Measurements from ENCODE around the gene OSBPL2.

The OSBPL2 gene

DNA sequence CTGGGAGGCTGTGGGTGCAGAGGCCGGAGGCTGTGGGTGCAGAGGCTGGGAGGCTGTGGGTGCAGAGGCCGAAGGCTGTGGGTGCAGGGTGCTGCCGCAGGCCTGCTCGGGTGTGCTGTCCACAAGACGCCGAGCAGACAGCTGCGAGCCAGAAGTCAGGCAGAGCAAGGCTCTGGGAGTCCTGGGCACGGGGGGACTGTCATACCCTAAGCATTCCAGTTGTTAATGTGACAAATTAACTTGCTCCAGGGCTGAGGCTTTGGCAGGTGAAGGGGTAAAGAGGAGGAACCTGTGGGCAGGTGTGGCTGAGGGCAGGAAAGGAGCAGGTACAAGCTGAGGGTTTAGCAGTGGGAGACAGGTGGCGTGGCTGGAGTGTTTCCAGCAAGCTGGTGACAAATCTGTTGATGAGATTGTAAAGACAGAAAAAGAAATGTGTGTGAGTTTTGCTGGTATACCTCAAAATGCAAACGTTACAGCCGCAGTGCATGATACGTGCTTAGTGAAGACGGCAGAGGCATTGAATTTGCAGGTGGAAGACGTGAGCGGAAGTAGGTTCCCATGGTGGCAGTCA, 50.3 kb downstream of the OSBPL2 start:
- Histone ChIP-seq H3K4me1 (ENCODE audit: low read depth, poor library complexity, severe bottlenecking) (no peaks in the 10 kb centered on the region), H3K4me3 (IDR thresholded peaks at IDR 0.05; ENCODE audit: insufficient read depth, low read depth, low read length) (no peak overlapping the region), H3K27me3 (ENCODE audit: insufficient read depth, low read depth) (no peaks in the 10 kb centered on the region), H3K9ac (no peak overlapping the region), H4K20me1 (ENCODE audit: insufficient read depth) (no peaks in the 10 kb centered on the region), H2AFZ (ENCODE audit: low read depth) (no peak overlapping the region), H3K4me2 (no peak overlapping the region), H3K36me3 (ENCODE audit: insufficient read depth) (no peaks in the 10 kb centered on the region), H3K79me2 (ENCODE audit: insufficient read depth, low read depth) (no peaks in the 10 kb centered on the region), H3K27ac (no peak overlapping the region)
- TF ChIP-seq, protein P1, sequence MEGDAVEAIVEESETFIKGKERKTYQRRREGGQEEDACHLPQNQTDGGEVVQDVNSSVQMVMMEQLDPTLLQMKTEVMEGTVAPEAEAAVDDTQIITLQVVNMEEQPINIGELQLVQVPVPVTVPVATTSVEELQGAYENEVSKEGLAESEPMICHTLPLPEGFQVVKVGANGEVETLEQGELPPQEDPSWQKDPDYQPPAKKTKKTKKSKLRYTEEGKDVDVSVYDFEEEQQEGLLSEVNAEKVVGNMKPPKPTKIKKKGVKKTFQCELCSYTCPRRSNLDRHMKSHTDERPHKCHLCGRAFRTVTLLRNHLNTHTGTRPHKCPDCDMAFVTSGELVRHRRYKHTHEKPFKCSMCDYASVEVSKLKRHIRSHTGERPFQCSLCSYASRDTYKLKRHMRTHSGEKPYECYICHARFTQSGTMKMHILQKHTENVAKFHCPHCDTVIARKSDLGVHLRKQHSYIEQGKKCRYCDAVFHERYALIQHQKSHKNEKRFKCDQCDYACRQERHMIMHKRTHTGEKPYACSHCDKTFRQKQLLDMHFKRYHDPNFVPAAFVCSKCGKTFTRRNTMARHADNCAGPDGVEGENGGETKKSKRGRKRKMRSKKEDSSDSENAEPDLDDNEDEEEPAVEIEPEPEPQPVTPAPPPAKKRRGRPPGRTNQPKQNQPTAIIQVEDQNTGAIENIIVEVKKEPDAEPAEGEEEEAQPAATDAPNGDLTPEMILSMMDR (conservative IDR thresholded peaks at IDR 0.05; ENCODE audit: low read depth, low read length) = no peak

DNA sequence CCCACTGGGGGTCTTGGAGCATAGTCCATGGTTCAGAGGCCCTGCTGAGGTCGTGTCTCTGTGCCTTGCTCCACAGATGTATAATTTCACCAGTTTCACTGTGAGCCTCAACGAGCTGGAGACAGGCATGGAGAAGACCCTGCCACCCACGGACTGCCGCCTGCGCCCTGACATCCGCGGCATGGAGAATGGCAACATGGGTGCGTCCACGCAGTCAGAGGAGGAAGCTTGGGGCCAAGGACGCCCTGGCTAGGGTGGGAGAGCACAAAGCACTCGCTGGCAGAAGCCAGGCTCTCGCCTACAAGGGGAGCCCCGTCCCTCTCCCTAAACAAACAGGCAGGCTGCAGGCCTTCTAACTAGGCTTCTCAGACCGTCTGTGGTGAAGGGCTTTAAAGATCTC, 50.8 kb downstream of the OSBPL2 start:
- Histone ChIP-seq H2AFZ (ENCODE audit: low read depth) (no peak overlapping the region), H3K79me2 (ENCODE audit: insufficient read depth, low read depth) (no peaks in the 10 kb centered on the region), H3K4me2 (no peak overlapping the region), H3K36me3 (ENCODE audit: insufficient read depth) (no peaks in the 10 kb centered on the region), H3K27me3 (ENCODE audit: insufficient read depth, low read depth) (no peaks in the 10 kb centered on the region), H3K27ac (no peak overlapping the region), H3K4me3 (IDR thresholded peaks at IDR 0.05; ENCODE audit: insufficient read depth, low read depth, low read length) (no peak overlapping the region), H4K20me1 (ENCODE audit: insufficient read depth) (no peaks in the 10 kb centered on the region), H3K9ac (no peak overlapping the region), H3K4me1 (ENCODE audit: low read depth, poor library complexity, severe bottlenecking) (no peaks in the 10 kb centered on the region)
- TF ChIP-seq, protein P1 (conservative IDR thresholded peaks at IDR 0.05; ENCODE audit: low read depth, low read length) = no peak

DNA sequence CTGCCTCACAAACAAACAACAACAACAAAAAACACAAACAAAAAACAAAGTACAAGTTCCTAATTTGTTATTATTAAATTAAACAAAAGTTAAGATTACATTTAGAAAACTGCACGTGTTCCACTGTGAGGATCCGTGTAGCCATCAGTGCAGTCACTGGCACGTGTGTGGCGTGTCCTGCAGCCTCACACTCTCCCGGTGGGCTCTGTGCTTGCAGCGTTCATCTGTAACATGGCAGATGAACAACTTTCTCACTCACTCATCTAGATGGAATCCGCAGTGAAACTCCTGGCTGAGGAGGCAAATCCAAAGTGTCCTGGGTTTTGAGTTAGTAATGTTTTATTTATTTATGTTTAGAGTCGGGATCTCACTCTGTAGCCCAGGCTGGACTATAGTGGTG, 51.6 kb downstream of the OSBPL2 start:
- Histone ChIP-seq H3K4me3 (IDR thresholded peaks at IDR 0.05; ENCODE audit: insufficient read depth, low read depth, low read length) (no peak overlapping the region), H2AFZ (ENCODE audit: low read depth) (no peak overlapping the region), H3K4me1 (ENCODE audit: low read depth, poor library complexity, severe bottlenecking) (no peaks in the 10 kb centered on the region), H4K20me1 (ENCODE audit: insufficient read depth) (no peaks in the 10 kb centered on the region), H3K9ac (no peak overlapping the region), H3K36me3 (ENCODE audit: insufficient read depth) (no peaks in the 10 kb centered on the region), H3K4me2 (no peak overlapping the region), H3K27ac (no peak overlapping the region), H3K79me2 (ENCODE audit: insufficient read depth, low read depth) (no peaks in the 10 kb centered on the region), H3K27me3 (ENCODE audit: insufficient read depth, low read depth) (no peaks in the 10 kb centered on the region)
- TF ChIP-seq, protein P1 (conservative IDR thresholded peaks at IDR 0.05; ENCODE audit: low read depth, low read length) = no peak

DNA sequence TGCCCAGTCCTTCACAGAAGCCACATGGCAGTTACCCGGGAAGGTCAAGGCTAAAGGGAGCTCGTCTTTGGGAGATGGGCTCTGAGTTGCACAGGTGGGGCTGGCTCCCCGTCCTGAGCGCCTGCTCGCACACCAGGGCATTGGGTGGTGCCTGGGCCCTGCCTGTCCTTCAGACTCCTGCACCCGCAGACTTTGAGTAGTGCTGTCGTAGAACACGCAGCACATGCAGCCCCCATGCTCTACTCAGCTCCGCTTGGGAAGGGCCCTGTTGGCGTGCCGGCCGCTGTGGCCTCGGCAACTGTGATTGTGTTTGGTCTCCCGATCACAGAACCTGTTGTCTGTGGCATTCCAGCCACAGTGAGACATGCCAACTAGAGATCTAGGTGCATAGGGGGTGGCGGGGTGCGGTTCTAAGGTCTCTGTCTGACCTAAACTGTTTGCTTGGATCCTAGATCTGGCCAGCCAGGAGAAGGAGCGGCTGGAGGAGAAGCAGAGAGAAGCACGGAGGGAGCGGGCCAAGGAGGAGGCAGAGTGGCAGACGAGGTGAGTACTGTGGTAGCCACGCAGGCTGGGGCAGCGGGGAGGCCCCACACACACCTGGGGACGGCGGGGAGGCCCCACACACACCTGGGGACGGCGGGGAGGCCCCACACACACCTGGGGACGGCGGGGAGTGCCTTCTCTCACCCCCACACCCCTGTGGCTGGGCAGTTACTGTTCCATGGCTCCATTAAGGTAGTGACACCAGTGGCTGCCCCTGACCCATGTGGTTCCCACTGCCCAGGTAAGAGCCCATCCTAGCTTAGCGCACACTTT, 53.1 kb downstream of the OSBPL2 start:
- no peak overlapping the region for H2AFZ ChIP-seq (ENCODE audit: low read depth)
- no peaks in the 10 kb centered on the region for H3K36me3 ChIP-seq (ENCODE audit: insufficient read depth)
- H3K4me2 ChIP-seq = no peak overlapping the region
- H3K4me1 ChIP-seq (ENCODE audit: low read depth, poor library complexity, severe bottlenecking) = no peaks in the 10 kb centered on the region
- H3K27me3 ChIP-seq (ENCODE audit: insufficient read depth, low read depth) = no peaks in the 10 kb centered on the region
- no peaks in the 10 kb centered on the region for H4K20me1 ChIP-seq (ENCODE audit: insufficient read depth)
- H3K4me3 ChIP-seq (IDR thresholded peaks at IDR 0.05; ENCODE audit: insufficient read depth, low read depth, low read length) = no peak overlapping the region
- no peak overlapping the region for H3K9ac ChIP-seq
- H3K79me2 ChIP-seq (ENCODE audit: insufficient read depth, low read depth) = no peaks in the 10 kb centered on the region
- TF ChIP-seq, protein P1 (conservative IDR thresholded peaks at IDR 0.05; ENCODE audit: low read depth, low read length) = no peak
- H3K27ac ChIP-seq = no peak overlapping the region
